HEK293T (cell line): Measurements from ENCODE around the gene POLR3H.

Source experiments
- CTCF ChIA-PET: fragments of 350-600 bp; formaldehyde crosslinking; extraction: SDS; loops from one replicate; lab custom pipeline; 2021; ENCODE audit warnings: antibody characterized with exemption, inconsistent platforms; lab: Yijun Ruan, JAX
- POLR2A ChIA-PET: fragments of 350-600 bp; formaldehyde crosslinking; extraction: SDS; loops from one replicate; lab custom pipeline; 2020; ENCODE audit warnings: antibody characterized with exemption, inconsistent platforms; lab: Yijun Ruan, JAX
- DNase-seq: peaks from one replicate; pipeline ENCODE4 v3.0.0; 2012; ENCODE audit warnings: mixed read lengths; ENCODE audit errors: extremely low spot score
- ARNT ChIP-seq: fragments of 450-650 bp; IDR thresholded peaks from 2 replicates; pipeline ENCODE4 v1.6.1; 2017; ENCODE audit warnings: mild to moderate bottlenecking
- BHLHE40 ChIP-seq: fragments of 450-650 bp; IDR thresholded peaks from 2 replicates; pipeline ENCODE4 v1.6.1; 2016; ENCODE audit warnings: mild to moderate bottlenecking, moderate library complexity, borderline replicate concordance
- CTBP1 ChIP-seq: fragments of 450-650 bp; IDR thresholded peaks from 2 replicates; pipeline ENCODE4 v1.6.1; 2016; ENCODE audit warnings: borderline replicate concordance
- ELF4 ChIP-seq: fragments of 450-650 bp; IDR thresholded peaks from 2 replicates; pipeline ENCODE4 v1.6.1; 2017; ENCODE audit warnings: antibody characterized with exemption
- FOXA1 ChIP-seq: fragments of 450-650 bp; IDR thresholded peaks from 2 replicates; pipeline ENCODE4 v1.6.1; 2016; ENCODE audit warnings: mild to moderate bottlenecking
- FOXK2 ChIP-seq: fragments of 450-650 bp; IDR thresholded peaks from 2 replicates; pipeline ENCODE4 v1.6.1; 2016; ENCODE audit warnings: mild to moderate bottlenecking
- FOXM1 ChIP-seq: fragments of 450-650 bp; IDR thresholded peaks from 2 replicates; pipeline ENCODE4 v1.6.1; 2017; ENCODE audit warnings: mild to moderate bottlenecking, borderline replicate concordance
- HDGF ChIP-seq: fragments of 450-650 bp; IDR thresholded peaks from 2 replicates; pipeline ENCODE4 v1.6.1; 2017; ENCODE audit warnings: antibody characterized with exemption, borderline replicate concordance
- L3MBTL2 ChIP-seq: fragments of 450-650 bp; conservative IDR thresholded peaks from 2 replicates; pipeline ENCODE4 v1.6.1; 2016; ENCODE audit warnings: mild to moderate bottlenecking
- LEF1 ChIP-seq: fragments of 450-650 bp; IDR thresholded peaks from 2 replicates; pipeline ENCODE4 v1.6.1; 2017; ENCODE audit warnings: mild to moderate bottlenecking, borderline replicate concordance
- NFRKB ChIP-seq: fragments of 450-650 bp; IDR thresholded peaks from 2 replicates; pipeline ENCODE4 v1.6.1; 2016; ENCODE audit warnings: mild to moderate bottlenecking, moderate library complexity
- PKNOX1 ChIP-seq: fragments of 450-650 bp; IDR thresholded peaks from 2 replicates; pipeline ENCODE4 v1.6.1; 2016
- SP1 ChIP-seq: fragments of 450-650 bp; IDR thresholded peaks from 2 replicates; pipeline ENCODE4 v1.6.1; 2017
- SUZ12 ChIP-seq: fragments of 450-650 bp; IDR thresholded peaks from 2 replicates; pipeline ENCODE4 v1.6.1; 2016; ENCODE audit warnings: mild to moderate bottlenecking
- TARDBP ChIP-seq: fragments of 450-650 bp; IDR thresholded peaks from 2 replicates; pipeline ENCODE4 v1.6.1; 2016
- ZNF384 ChIP-seq: fragments of 450-650 bp; IDR thresholded peaks from 2 replicates; pipeline ENCODE4 v1.6.1; 2016

POLR3H gene

DNA sequence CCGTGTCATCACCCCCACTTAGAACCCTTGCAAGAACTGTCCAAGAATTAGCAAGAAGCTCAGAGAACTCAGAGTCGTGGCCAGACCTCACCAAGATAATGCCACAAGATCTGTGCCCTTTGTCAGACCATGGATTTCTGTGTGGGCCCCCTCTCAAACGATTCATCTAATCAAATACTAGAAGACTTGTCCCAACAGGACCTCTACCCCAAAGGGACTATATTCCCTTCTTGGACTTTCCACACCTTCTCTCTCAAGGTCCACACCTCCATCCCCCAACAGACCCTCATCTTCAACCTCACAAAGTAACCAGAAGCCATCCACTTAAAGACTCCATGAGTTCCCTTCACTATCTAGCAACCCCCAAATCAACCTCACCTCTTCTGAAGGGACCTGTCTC, 2.8 kb downstream of the POLR3H start:
- ChIA-PET POLR2A (interaction anchor here (0.8 kb wide), 1 partner anchor 80 kb away, joined by 3 read pairs; no protein-coding TSS in a partner anchor), CTCF (interaction anchor here (1.6 kb wide), 1 partner anchor 15 kb away, joined by 4 read pairs; no protein-coding TSS in a partner anchor)
- TF ChIP-seq CTBP1: no peak
- no peak for TF ChIP-seq FOXM1
- no peak for TF ChIP-seq FOXA1
- no peak for TF ChIP-seq ARNT
- TF ChIP-seq SP1: no peak
- TF ChIP-seq ZNF384: no peak
- no peak for TF ChIP-seq TARDBP
- no peak for TF ChIP-seq LEF1
- TF ChIP-seq FOXK2: no peak
- no peak for TF ChIP-seq HDGF
- no peak for TF ChIP-seq NFRKB
- no peak for DNase-seq

- no peak for DNase-seq
- ChIA-PET POLR2A (interaction anchor here (1.1 kb wide), 1 partner anchor 17 kb away, joined by 3 read pairs; no protein-coding TSS in a partner anchor), CTCF (no interaction called here)
- TF ChIP-seq HDGF: no peak
- TF ChIP-seq FOXK2: no peak
- TF ChIP-seq NFRKB: no peak
- TF ChIP-seq PKNOX1: no peak
- no peak for TF ChIP-seq BHLHE40
- no peak for TF ChIP-seq ARNT
- no peak for TF ChIP-seq LEF1
Measured at GRCh38 chr22:41540365-41540764, 3.9 kb downstream of the POLR3H start.

DNA sequence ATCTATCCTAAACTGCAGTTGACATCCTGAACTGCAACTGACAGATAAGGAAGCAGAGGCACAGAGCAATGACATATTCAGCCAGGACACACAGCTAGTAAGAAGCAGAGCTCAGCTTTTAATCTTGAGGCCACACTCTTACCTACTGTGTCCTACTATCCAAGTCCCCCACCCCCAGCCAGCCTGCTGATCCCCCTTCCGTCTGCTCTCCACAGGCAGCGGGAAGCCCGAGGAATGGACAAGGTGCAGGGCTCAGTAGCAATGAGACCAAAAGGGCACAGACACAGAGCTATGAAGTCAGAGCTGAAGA, 4.3 kb downstream of the POLR3H start:
- no peak for TF ChIP-seq FOXM1
- TF ChIP-seq ARNT: no peak
- no peak for TF ChIP-seq HDGF
- no peak for TF ChIP-seq LEF1
- no peak for TF ChIP-seq FOXA1
- no peak for TF ChIP-seq SUZ12
- no peak for TF ChIP-seq ZNF384
- TF ChIP-seq NFRKB: no peak
- TF ChIP-seq L3MBTL2: no peak
- TF ChIP-seq FOXK2: no peak
- TF ChIP-seq PKNOX1: no peak
- no peak for TF ChIP-seq SP1
- TF ChIP-seq CTBP1: no peak
- TF ChIP-seq TARDBP: no peak
- no peak for TF ChIP-seq BHLHE40
- no peak for TF ChIP-seq ELF4
- no peak for DNase-seq
- CTCF ChIA-PET: no interaction called here
- POLR2A ChIA-PET: interaction anchor here (1.1 kb wide), 1 partner anchor 17 kb away, joined by 3 read pairs; no protein-coding TSS in a partner anchor

DNA sequence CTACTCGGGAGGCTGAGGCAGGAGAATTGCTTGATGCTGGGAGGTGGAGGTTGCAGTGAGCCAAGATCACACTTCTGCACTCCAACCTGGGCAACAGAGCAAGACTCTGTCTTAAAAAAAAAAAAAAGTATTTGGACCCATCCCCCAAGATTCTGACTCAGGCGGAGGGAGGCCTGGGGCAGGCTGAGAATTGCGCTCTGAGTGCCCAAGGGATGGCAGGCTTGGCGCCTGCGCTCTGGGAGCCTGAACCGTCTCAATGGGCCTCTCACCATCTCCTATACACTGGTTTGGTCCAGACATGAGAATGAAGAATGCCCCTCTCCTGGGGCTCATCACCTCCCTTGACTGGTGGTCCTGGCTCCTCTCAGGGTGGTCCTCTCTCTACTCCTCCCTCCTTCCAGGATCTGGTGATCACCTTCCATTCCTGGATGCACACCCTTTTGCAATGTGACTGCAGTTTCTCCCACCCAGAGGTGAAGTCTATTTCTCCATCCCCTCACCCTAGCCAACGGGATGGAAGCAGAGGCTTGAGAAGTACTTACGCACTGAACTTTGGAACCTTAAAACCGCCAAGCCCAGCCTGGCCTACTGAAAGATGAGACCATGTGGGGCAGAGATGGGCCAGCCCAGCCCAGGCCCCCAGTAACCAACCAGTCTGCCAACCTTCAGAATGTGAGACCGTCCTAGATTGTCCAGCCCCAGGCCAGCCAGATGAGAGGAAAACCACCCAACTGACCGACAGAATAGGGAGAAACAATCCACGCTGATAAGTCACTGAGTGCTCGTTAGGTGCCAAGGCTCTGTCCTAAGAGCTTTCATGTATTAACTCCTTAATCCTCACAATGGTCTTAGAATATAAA, 4.9 kb downstream of the POLR3H start:
- TF ChIP-seq TARDBP: no peak
- no peak for TF ChIP-seq PKNOX1
- TF ChIP-seq BHLHE40: no peak
- TF ChIP-seq FOXA1: no peak
- no peak for TF ChIP-seq LEF1
- CTCF ChIA-PET: no interaction called here
- DNase-seq: no peak
- POLR2A ChIA-PET: no interaction called here

GRCh38 chr22:41538583-41538982, 5.7 kb downstream of the POLR3H start:
- CTCF ChIA-PET: interaction anchor here (1.0 kb wide), 1 partner anchor 21 kb away, joined by 3 read pairs; no protein-coding TSS in a partner anchor
- TF ChIP-seq SP1: no peak
- no peak for TF ChIP-seq TARDBP
- no peak for TF ChIP-seq FOXA1
- no peak for TF ChIP-seq NFRKB
- no peak for TF ChIP-seq LEF1
- TF ChIP-seq SUZ12: no peak
- no peak for TF ChIP-seq ELF4
- no peak for TF ChIP-seq BHLHE40
- no peak for TF ChIP-seq L3MBTL2
- no peak for TF ChIP-seq FOXK2
- TF ChIP-seq ZNF384: no peak
- no peak for TF ChIP-seq FOXM1
- TF ChIP-seq HDGF: no peak
- TF ChIP-seq ARNT: no peak
- no peak for TF ChIP-seq CTBP1
- TF ChIP-seq PKNOX1: no peak
- no peak for DNase-seq
- POLR2A ChIA-PET: no interaction called here
